ENCODE data around the gene MACROH2A1. TPM values are rescaled to one million over a fixed set of nuclear protein-coding genes. Genes with fewer than 3 reads are reported as not detected.

Gene MACROH2A1
- total RNA-seq, 1 experiment from 2014 or later, result 236 TPM

DNA sequence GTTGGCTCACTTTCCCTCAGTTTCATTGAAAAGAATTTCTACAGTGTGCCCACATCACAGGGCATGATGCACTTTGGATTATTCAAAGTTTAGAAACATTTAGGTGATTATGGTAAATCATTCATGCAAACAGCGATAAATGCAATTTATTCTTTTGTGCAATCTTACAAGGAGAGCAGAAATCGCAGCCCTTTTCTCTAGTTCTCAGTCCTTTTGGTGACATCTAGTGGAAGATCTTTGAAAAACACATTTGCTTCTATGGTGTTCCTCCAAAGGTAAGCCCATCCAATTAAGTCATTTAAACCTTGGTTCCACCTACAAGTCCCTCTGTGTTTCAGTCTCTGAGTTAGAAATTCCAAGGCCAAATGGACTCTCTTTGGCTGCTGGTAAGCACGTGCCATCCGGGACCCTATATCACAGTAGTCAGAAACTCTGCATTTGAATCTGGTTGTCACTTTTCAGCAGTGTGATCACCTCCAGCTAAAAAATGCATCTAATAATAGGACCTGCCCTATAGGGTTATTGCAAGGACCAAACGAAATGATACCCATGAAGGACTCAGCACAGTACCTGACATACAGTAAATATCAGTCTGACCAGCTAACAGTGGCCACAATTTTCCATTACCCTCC is 66.4 kb downstream of the MACROH2A1 start:
- H3K27ac Mint-ChIP-seq (ENCODE audit: unreplicated experiment), result no peak overlapping the region
- H3K36me3 Mint-ChIP-seq (ENCODE audit: insufficient read depth, unreplicated experiment), result peaks cover 75% of the 10 kb centered on the region
- Histone ChIP-seq H3K4me3 (ENCODE audit: low read depth, low read length) (no peak overlapping the region), H3K4me1 (peaks cover 23% of the 10 kb centered on the region), H3K9me3 (no peaks in the 10 kb centered on the region), H3K27me3 (replicated peaks; ENCODE audit: control insufficient read depth, insufficient read depth, low read length) (no peaks in the 10 kb centered on the region), H3K36me3 (ENCODE audit: control insufficient read depth, insufficient read depth, low read length) (peaks cover 7% of the 10 kb centered on the region)
- peaks cover 22% of the 10 kb centered on the region for H3K4me1 Mint-ChIP-seq (ENCODE audit: low read depth, unreplicated experiment)
- TF ChIP-seq, protein P1, sequence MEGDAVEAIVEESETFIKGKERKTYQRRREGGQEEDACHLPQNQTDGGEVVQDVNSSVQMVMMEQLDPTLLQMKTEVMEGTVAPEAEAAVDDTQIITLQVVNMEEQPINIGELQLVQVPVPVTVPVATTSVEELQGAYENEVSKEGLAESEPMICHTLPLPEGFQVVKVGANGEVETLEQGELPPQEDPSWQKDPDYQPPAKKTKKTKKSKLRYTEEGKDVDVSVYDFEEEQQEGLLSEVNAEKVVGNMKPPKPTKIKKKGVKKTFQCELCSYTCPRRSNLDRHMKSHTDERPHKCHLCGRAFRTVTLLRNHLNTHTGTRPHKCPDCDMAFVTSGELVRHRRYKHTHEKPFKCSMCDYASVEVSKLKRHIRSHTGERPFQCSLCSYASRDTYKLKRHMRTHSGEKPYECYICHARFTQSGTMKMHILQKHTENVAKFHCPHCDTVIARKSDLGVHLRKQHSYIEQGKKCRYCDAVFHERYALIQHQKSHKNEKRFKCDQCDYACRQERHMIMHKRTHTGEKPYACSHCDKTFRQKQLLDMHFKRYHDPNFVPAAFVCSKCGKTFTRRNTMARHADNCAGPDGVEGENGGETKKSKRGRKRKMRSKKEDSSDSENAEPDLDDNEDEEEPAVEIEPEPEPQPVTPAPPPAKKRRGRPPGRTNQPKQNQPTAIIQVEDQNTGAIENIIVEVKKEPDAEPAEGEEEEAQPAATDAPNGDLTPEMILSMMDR (IDR thresholded peaks at IDR 0.05; ENCODE audit: insufficient read depth in 1 of 2, low read depth in 1 of 2, low read length in 1 of 2, severe bottlenecking in 1 of 2, unreplicated experiment in 1 of 2), result peak; percentile 60 to 63
- CTCF ChIA-PET, result no interaction called here
- no TSS peak for BruUV-seq (replicated peaks)
- H3K9me3 Mint-ChIP-seq (ENCODE audit: unreplicated experiment), result no peaks in the 10 kb centered on the region
- peak in 1 of 2 experiments; percentile 71 for DNase-seq
- POLR2A ChIA-PET, result no interaction called here
- H3K27me3 Mint-ChIP-seq (ENCODE audit: insufficient read depth, unreplicated experiment), result no peaks in the 10 kb centered on the region
- no peak overlapping the region for H3K4me3 Mint-ChIP-seq (ENCODE audit: unreplicated experiment)
- intact Hi-C loops (cut with micrococcal nuclease; ENCODE audit: unreplicated experiment), result loop anchor here (1.0 to 5.0 kb wide), 8 partner anchors 12 to 416 kb away; partner anchors contain the start of gene PITX1

DNA sequence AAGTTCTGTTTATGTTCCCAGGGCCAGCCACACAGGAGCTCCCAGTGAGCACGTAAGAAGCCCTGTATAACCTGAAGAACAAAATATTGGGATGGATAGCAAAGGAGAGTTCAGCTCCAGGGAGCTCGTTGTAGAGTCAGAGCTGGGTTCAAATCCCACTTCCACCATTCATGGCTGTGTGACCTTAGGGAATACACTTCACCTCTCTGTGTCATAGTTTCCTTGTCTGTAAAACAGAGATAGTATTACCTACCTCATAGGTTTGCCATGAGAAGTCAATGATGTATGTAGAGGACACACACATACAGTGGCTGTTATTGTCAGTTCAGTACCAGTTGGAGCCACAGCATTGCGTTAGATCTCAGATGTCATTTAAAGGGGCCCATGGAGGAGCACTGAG is 67.4 kb downstream of the MACROH2A1 start:
- no peaks in the 10 kb centered on the region for H3K27me3 ChIP-seq (replicated peaks; ENCODE audit: control insufficient read depth, insufficient read depth, low read length)
- H3K9me3 Mint-ChIP-seq (ENCODE audit: unreplicated experiment), result no peaks in the 10 kb centered on the region
- H3K4me1 ChIP-seq, result peaks cover 23% of the 10 kb centered on the region
- H3K36me3 Mint-ChIP-seq (ENCODE audit: insufficient read depth, unreplicated experiment), result peaks cover 74% of the 10 kb centered on the region
- ChIA-PET POLR2A (no interaction called here), CTCF (no interaction called here)
- no peak overlapping the region for H3K27ac Mint-ChIP-seq (ENCODE audit: unreplicated experiment)
- TF ChIP-seq, protein P1 (IDR thresholded peaks at IDR 0.05; ENCODE audit: insufficient read depth in 1 of 2, low read depth in 1 of 2, low read length in 1 of 2, severe bottlenecking in 1 of 2, unreplicated experiment in 1 of 2), result no peak
- no TSS peak for BruUV-seq (replicated peaks)
- H3K4me3 Mint-ChIP-seq (ENCODE audit: unreplicated experiment), result no peak overlapping the region
- H3K9me3 ChIP-seq, result no peaks in the 10 kb centered on the region
- intact Hi-C loops (cut with micrococcal nuclease; ENCODE audit: unreplicated experiment), result loop anchor here (1.0 to 5.0 kb wide), 8 partner anchors 11 to 415 kb away; partner anchors contain the start of gene PITX1
- H3K36me3 ChIP-seq (ENCODE audit: control insufficient read depth, insufficient read depth, low read length), result peaks cover 4% of the 10 kb centered on the region; the same call in 1 of the 2 replicates
- H3K4me1 Mint-ChIP-seq (ENCODE audit: low read depth, unreplicated experiment), result peaks cover 22% of the 10 kb centered on the region
- DNase-seq, result no peak
- H3K27me3 Mint-ChIP-seq (ENCODE audit: insufficient read depth, unreplicated experiment), result no peaks in the 10 kb centered on the region
- H3K4me3 ChIP-seq (ENCODE audit: low read depth, low read length), result no peak overlapping the region

DNA sequence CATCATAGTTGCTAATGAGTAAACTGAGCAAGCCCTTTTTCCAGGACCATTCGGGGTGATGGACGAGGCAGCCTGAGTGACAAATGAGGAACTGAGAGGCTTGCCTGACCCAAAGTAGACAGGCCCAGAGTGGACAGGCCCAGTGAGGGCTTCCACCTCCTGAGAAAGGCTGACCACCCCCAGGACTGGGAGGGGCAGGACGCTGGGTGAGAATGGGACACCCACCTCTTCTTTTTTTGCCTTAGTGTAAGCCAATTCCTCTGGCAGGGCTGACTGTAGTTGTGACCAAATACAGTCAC is 68.3 kb downstream of the MACROH2A1 start:
- H3K27me3 Mint-ChIP-seq (ENCODE audit: insufficient read depth, unreplicated experiment), result no peaks in the 10 kb centered on the region
- intact Hi-C loops (cut with micrococcal nuclease; ENCODE audit: unreplicated experiment), result loop anchor here (5.0 kb wide), 2 partner anchors 298 to 318 kb away; partner anchors contain the start of gene PITX1
- H3K4me3 Mint-ChIP-seq (ENCODE audit: unreplicated experiment), result no peak overlapping the region
- no peak for DNase-seq
- H3K27ac Mint-ChIP-seq (ENCODE audit: unreplicated experiment), result no peak overlapping the region
- H3K36me3 Mint-ChIP-seq (ENCODE audit: insufficient read depth, unreplicated experiment), result peaks cover 67% of the 10 kb centered on the region
- no peaks in the 10 kb centered on the region for H3K9me3 Mint-ChIP-seq (ENCODE audit: unreplicated experiment)
- CTCF ChIA-PET, result no interaction called here
- H3K4me3 ChIP-seq (ENCODE audit: low read depth, low read length), result no peak overlapping the region
- TF ChIP-seq, protein P1 (IDR thresholded peaks at IDR 0.05; ENCODE audit: insufficient read depth in 1 of 2, low read depth in 1 of 2, low read length in 1 of 2, severe bottlenecking in 1 of 2, unreplicated experiment in 1 of 2), result no peak
- H3K4me1 ChIP-seq, result peaks cover 27% of the 10 kb centered on the region
- POLR2A ChIA-PET, result no interaction called here
- H3K9me3 ChIP-seq, result no peaks in the 10 kb centered on the region
- H3K4me1 Mint-ChIP-seq (ENCODE audit: low read depth, unreplicated experiment), result peaks cover 22% of the 10 kb centered on the region
- peaks cover 1% of the 10 kb centered on the region; the same call in 1 of the 2 replicates for H3K36me3 ChIP-seq (ENCODE audit: control insufficient read depth, insufficient read depth, low read length)
- no TSS peak for BruUV-seq (replicated peaks)
- no peaks in the 10 kb centered on the region for H3K27me3 ChIP-seq (replicated peaks; ENCODE audit: control insufficient read depth, insufficient read depth, low read length)

Measured in Caco-2 (cell line).